Hematopoietic multipotent progenitor cell treated with erythropoietin and hydrocortisone succinate and interleukin-3 and kit ligand, for 15 days (in vitro differentiated cells): ENCODE measurements around the gene YAP1.

Experiments
- DNase-seq: peaks from one replicate; pipeline ENCODE4 v3.0.0-alpha.2; 2015; ENCODE audit warnings: low spot score

YAP1 gene

DNA sequence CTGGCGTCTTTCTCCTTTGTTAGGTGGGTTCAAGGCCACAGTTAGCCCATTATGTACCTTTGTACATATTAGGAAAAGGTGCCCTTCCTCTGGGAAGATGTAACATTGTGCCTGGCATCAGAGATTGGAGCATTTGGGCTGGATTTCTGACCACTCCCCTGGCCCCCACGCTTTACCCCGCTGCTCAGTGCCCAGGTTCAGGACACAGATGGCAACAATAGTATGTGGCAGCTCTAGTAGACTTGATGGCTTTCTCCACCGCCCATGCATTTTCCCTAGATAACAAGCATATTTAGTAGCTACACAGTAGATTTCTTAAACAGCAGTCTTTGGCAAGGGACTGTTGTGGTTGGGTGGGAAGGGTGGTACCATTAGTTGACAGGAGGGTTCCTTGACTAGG, 53.1 kb downstream of the YAP1 start:
- DNase-seq, result no peak

- no peak for DNase-seq
Measured at GRCh38 chr11:102166175-102167064, 56.2 kb downstream of the YAP1 start.

DNA sequence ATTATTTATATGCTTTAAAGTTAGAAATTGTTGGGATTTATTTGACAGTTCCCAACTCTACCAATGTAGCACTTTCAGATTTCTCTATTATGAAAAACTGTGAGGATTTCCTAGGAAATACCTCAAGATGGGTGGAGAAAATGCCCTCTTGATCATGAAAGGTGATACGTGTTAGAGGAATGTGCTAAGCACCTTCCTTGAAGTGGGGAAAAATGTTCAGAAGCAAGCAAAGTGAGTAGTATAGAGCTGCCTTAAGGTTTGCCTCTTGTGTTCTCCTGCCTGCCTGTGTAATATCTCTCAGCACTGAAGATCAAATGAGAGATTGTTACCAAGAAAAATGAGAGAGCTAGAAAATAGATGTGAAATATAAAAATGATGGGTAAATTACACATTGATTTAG, 58.2 kb downstream of the YAP1 start:
- no peak for DNase-seq

DNA sequence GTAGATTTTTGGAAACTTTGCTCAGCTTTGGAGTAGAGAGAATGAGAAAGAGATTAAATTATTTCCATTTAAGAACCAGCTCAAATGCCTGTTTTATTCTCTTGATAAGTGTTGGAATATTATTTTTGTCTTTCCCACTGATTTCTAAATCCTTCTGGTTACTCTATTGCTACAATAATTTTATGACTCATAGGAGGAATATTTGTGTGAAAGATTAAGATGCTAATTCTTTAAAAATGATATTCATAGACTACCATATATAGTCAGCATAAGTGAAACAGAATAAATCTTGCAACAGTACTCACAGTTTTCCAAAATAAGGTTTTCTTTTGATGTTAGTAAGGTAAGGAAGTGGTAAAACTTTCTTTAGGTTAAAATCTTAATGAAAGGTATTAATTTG, 60.9 kb downstream of the YAP1 start:
- no peak for DNase-seq

DNA sequence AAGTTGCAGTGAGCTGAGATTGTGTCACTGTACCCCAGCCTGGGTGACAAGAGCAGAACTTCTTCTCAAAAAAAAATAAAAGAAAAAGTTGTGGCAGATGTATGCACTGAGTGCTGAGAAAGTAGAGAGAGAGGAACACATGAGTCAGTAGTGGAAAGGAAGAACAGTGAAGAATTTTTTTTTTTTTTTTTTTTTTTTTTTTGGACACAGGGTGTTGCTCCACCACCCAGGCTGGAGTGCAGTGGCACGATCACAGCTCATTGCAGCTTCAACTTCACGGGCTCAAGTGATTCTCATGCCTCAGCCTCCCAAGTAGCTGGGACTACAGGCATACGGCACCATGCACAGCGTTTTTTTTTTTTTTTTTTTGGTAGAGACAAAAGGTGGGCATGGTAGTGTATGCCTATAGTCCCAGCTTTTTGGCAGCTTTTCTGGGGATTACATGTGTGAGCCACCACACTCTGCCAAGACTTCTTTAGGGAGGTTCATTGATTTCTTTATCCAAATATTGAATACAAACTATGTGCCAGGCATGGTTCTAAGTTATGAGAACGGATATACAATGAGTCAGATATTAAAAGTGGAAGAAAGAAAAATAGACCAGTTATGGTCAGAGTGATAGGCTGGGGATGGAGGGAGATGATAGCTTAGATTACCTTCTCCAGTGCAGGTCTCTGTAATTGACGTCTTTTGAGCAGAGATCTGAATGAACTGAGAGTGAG, 62.0 kb downstream of the YAP1 start:
- no peak for DNase-seq

- no peak for DNase-seq
Measured at GRCh38 chr11:102177126-102177525, 66.9 kb downstream of the YAP1 start.

- DNase-seq, result no peak
Measured at GRCh38 chr11:102177974-102178631, 67.9 kb downstream of the YAP1 start.

DNA sequence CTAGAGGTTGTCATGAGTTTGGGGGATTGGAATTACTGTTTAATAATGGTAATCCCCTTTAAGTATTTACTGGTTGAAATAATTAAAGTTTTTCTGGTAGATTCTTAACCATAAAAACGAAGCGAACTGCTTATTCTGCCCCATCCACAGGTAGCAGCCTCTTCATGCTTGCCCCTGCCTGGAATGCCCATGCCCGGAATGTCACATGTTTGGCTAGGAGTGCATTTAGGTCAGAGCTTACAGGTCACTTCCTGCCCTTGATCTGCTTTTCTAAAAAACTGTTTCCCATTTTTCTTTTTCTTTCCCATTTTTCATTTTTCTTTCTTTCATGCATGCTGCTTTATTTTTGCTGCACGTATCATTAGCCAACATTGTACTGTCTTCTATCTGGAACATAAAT, 69.1 kb downstream of the YAP1 start:
- DNase-seq, result no peak

DNA sequence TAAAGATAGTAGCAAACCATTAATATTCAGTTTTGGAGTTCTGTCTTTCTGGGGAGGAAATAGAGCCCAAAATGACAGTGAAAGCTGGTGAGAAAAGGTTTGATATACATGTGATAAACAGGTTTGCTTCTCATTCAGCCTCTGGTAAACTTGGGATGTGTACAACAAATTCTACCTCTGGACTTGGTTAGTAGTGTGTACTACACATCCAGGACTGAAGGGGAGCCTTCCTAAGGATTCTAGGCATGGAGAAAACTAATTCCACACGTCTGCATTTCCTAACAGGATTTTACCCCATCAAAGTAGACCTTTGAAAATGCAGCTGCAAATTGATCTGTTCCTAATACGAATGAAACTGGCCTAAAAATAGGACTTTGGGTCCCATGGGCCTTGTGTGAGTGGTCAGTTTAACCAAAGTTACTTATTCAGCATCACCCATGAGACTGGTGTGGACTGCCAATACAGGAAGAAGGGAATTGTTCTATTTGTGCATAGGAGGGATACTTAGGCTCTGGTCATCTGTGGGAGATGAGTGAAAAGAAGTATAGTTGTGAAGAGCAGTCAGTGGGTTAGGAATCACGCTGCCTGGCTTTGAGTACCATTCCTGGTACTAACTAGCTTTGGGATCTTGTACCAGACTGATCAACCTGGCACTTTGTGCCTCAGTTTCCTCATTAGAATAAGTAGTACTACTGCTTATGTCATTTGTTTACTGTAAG, 74.2 kb downstream of the YAP1 start:
- DNase-seq, result no peak

- DNase-seq, result no peak
Measured at GRCh38 chr11:102186551-102187191, 76.4 kb downstream of the YAP1 start.

- no peak for DNase-seq
Measured at GRCh38 chr11:102187416-102188151, 77.3 kb downstream of the YAP1 start.

DNA sequence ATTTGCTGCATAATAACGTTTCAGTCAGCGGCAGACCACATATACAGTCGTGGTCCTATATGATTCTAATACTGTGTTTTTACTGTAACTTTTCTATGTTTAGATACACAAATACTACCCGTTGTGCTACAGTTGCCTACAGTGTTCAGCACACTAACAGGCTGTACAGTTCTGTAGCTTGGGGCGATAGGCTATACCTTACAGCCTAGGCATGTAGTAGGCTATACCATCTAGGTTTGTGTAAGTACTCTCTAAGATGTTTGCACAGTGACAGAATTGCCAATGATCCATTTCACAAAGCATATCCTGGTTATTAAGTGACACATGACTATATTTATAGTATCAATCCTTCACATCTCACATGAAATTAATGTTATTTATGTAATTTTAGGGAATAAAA, 78.2 kb downstream of the YAP1 start:
- DNase-seq, result no peak

- DNase-seq, result no peak
Measured at GRCh38 chr11:102191832-102192231, 81.6 kb downstream of the YAP1 start.

GRCh38 chr11:102192349-102193066, 82.3 kb downstream of the YAP1 start:
- DNase-seq, result no peak

DNA sequence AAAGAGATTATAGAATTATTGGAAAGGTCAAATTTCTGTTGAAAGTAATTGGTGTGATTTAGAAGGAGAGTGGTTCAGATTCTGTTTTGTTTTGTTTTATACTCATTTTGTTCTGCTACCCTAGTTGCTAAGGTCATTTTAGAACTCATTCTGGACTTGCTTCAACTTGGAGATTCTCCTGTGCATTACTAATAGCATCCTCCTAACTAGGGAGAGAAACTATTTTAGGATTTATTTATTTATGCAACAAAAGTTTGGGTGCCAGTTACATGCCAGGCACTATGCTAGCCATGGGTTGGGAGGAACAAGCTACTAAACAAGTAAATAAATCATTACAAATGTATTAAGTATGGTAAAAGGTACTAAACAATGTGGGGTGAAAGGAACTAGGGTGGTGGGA, 84.0 kb downstream of the YAP1 start:
- DNase-seq, result no peak

DNA sequence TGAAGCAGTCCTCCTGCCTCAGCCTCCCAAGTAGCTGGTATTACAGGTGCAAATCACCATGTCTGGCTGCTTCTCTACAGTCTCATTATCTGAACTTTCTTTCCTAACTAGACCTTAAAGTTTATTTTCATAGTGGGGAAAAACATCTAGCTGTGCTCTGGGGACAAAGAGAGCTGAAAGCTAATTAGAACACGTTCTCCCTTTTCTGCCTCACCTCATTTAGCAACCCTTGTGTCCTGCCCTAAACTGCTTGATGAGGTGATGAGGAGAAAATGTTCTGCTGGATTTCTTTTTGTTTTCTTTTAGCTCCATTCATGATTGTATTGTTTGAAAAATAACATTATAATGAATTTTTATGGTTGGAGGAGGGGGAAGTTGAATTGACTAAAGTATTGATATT, 84.7 kb downstream of the YAP1 start:
- no peak for DNase-seq

DNA sequence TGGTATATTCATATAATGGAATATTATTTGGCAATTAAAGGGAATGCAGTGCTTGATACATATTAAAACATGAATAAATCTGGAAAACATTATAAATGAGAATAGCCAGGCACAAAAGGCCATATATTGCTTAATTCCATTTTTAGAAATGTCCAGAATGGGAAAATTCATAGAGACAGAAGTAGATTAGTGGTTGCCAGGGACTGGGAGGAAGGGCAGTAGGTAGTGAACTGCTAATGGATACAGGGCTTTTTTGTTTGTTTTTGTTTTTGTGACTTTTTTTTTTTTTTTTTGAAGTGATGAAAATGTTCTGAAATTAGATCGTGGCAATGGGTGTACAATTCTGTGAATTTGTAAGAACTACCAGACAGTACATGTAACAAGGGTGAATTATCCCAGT, 86.1 kb downstream of the YAP1 start:
- DNase-seq, result no peak

- no peak for DNase-seq
Measured at GRCh38 chr11:102196816-102197215, 86.6 kb downstream of the YAP1 start.

DNA sequence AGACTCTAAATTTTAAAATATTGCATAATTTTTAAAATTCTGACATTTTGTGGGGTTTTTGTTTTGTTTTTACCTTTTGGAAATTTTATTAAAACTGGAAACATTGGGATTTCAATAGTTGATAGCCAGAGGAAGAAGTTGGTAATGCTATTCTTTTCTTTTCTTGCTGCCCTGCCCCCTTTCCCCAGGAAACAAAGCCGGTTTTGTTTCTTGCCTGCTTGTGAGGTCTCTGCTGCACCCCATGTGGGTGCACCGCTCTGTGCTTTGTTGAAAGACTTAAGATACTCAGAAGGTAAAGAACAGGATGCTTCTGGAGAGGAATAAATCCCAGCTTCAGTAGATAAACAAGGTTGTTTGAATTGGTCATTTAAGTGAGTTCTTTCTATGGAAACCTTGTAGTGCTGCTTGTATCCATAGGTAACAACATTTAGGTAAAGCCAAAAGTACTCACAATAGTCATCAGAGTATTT, 87.5 kb downstream of the YAP1 start:
- no peak for DNase-seq

GRCh38 chr11:102199673-102200072, 89.4 kb downstream of the YAP1 start:
- DNase-seq, result no peak
